ENCODE measurements around the gene NIPBL. TPM values are rescaled to one million over a fixed set of nuclear protein-coding genes. Genes with fewer than 3 reads are reported as not detected.
"Not testable (repeated sequence)": the region's sequence is repeated elsewhere in the genome, so short reads cannot be mapped to it uniquely, and the experiment has no call there.

NIPBL gene
- total and polyA plus RNA-seq, 10 of the 15 experiments (the other 5 are each of a cell fraction or from before 2014, with no cell fraction given): 10.4 to 50.4 (median 20.2) TPM

- TF ChIP-seq BCLAF1 (IDR thresholded peaks at IDR 0.05): no peak
- no peak for TF ChIP-seq CBFB (IDR thresholded peaks at IDR 0.05; ENCODE audit: low read depth)
These were observed 200.6 kb downstream of the NIPBL start (continued) for GRCh38 chr5:37077146-37077545.

- H3K4me2 ChIP-seq (ENCODE audit: control insufficient read depth, insufficient read depth): no peak overlapping the region
- no peak overlapping the region for H3K4me3 ChIP-seq
- intact Hi-C loops (cut with micrococcal nuclease; ENCODE audit: unreplicated experiment): no loop called here
- no peaks in the 10 kb centered on the region for H3K27me3 ChIP-seq (replicated peaks in 1 of 2; ENCODE audit: control insufficient read depth in 2 of 2, insufficient read depth in 2 of 2, low read length in 1 of 2)
- no peak overlapping the region for H3K27ac ChIP-seq (ENCODE audit: control insufficient read depth, insufficient read depth)
- no peak overlapping the region for H2AFZ ChIP-seq (ENCODE audit: control insufficient read depth, low read depth, low read length)
- ChIA-PET CTCF (interaction anchor here (1.3 kb wide), 1 partner anchor 21 kb away, joined by 3 read pairs; no protein-coding TSS in a partner anchor), SMC1A (ENCODE audit: uncharacterized antibody, unreplicated experiment) (interaction anchor here (0.6 to 1.9 kb wide), 6 partner anchors 8 to 77 kb away, joined by 3 to 8 read pairs (median 3); no protein-coding TSS in a partner anchor), RAD21 (ENCODE audit: unreplicated experiment) (no interaction called here), POLR2A (interaction anchor here (0.6 kb wide), 1 partner anchor 9 kb away, joined by 3 read pairs; no protein-coding TSS in a partner anchor)
- no peaks in the 10 kb centered on the region for H4K20me1 ChIP-seq (ENCODE audit: control insufficient read depth, insufficient read depth)
- no peaks in the 10 kb centered on the region for H3K36me3 ChIP-seq (ENCODE audit: control insufficient read depth in 2 of 2, insufficient read depth in 2 of 2, low read length in 1 of 2)
- no peak overlapping the region for H3K9ac ChIP-seq (ENCODE audit: control insufficient read depth, insufficient read depth, low read length)
- TF ChIP-seq E4F1 (IDR thresholded peaks at IDR 0.05; ENCODE audit: borderline replicate concordance, partially characterized antibody) (no peak), RAD51 (IDR thresholded peaks at IDR 0.05) (no peak)
- in situ Hi-C loops (cut with MboI): no loop called here
- no peak for FAIRE-seq
- no TSS peak for BruUV-seq (replicated peaks)
- no peak for DNase-seq (ENCODE audit: low read depth, low spot score)
- no peaks in the 10 kb centered on the region for H3K79me2 ChIP-seq (ENCODE audit: control insufficient read depth, insufficient read depth, low read length)
- 95% methylated on average over 3 of the region's 3 CpGs for WGBS (ENCODE audit: insufficient coverage, insufficient replicate concordance, low lambda C conversion rate, missing lambda C conversion rate)
- no peak for ATAC-seq
- H3K4me1 ChIP-seq (ENCODE audit: control insufficient read depth, insufficient read depth, low read length): no peaks in the 10 kb centered on the region
- H3K9me3 ChIP-seq (replicated peaks; ENCODE audit: control insufficient read depth, insufficient read depth, low read length): no peaks in the 10 kb centered on the region
These were observed 204.1 kb downstream of the NIPBL start for GRCh38 chr5:37080697-37081096.

- not testable (repeated sequence) for FAIRE-seq, H3K4me3 ChIP-seq
- WGBS (ENCODE audit: insufficient coverage, insufficient replicate concordance, low lambda C conversion rate, missing lambda C conversion rate): 68% methylated on average over 2 of the region's 2 CpGs
These were observed 206.4 kb downstream of the NIPBL start for GRCh38 chr5:37082977-37083376.

More at GRCh38 chr5:37082977-37083376, 206.4 kb downstream of the NIPBL start:
- BruUV-seq (replicated peaks); H3K27me3 ChIP-seq (replicated peaks in 1 of 2; ENCODE audit: control insufficient read depth in 2 of 2, insufficient read depth in 2 of 2, low read length in 1 of 2); in situ Hi-C loops (cut with MboI); H3K4me2 ChIP-seq (ENCODE audit: control insufficient read depth, insufficient read depth); H3K79me2 ChIP-seq (ENCODE audit: control insufficient read depth, insufficient read depth, low read length); CTCF ChIA-PET; H4K20me1 ChIP-seq (ENCODE audit: control insufficient read depth, insufficient read depth); DNase-seq (ENCODE audit: low read depth, low spot score); intact Hi-C loops (cut with micrococcal nuclease; ENCODE audit: unreplicated experiment); H3K4me1 ChIP-seq (ENCODE audit: control insufficient read depth, insufficient read depth, low read length); POLR2A ChIA-PET; RAD21 ChIA-PET (ENCODE audit: unreplicated experiment); ATAC-seq; H3K9me3 ChIP-seq (replicated peaks; ENCODE audit: control insufficient read depth, insufficient read depth, low read length); H2AFZ ChIP-seq (ENCODE audit: control insufficient read depth, low read depth, low read length); H3K9ac ChIP-seq (ENCODE audit: control insufficient read depth, insufficient read depth, low read length); H3K36me3 ChIP-seq (ENCODE audit: control insufficient read depth in 2 of 2, insufficient read depth in 2 of 2, low read length in 1 of 2); H3K27ac ChIP-seq (ENCODE audit: control insufficient read depth, insufficient read depth): not testable (repeated sequence)
- SMC1A ChIA-PET (ENCODE audit: uncharacterized antibody, unreplicated experiment): interaction anchor here (1.1 to 1.5 kb wide), 2 partner anchors 34 to 165 kb away, joined by 3 read pairs; no protein-coding TSS in a partner anchor
